GM21619 (cell line): ENCODE measurements around the gene ZBTB45.
"Not testable (repeated sequence)": the region's sequence is repeated elsewhere in the genome, so short reads cannot be mapped to it uniquely, and the experiment has no call there.

Experiments used
- ATAC-seq: cut with Tn5 transposase; IDR thresholded peaks from one replicate; pipeline ENCODE4 v1.9.1; 2021; ENCODE audit not compliant: unreplicated experiment

Gene ZBTB45

GRCh38 chr19:58539169-58539559 is 19.6 kb upstream of the ZBTB45 start:
- not testable (repeated sequence) for ATAC-seq

- no peak for ATAC-seq
These were observed 18.9 kb upstream of the ZBTB45 start for GRCh38 chr19:58538257-58539168.

DNA sequence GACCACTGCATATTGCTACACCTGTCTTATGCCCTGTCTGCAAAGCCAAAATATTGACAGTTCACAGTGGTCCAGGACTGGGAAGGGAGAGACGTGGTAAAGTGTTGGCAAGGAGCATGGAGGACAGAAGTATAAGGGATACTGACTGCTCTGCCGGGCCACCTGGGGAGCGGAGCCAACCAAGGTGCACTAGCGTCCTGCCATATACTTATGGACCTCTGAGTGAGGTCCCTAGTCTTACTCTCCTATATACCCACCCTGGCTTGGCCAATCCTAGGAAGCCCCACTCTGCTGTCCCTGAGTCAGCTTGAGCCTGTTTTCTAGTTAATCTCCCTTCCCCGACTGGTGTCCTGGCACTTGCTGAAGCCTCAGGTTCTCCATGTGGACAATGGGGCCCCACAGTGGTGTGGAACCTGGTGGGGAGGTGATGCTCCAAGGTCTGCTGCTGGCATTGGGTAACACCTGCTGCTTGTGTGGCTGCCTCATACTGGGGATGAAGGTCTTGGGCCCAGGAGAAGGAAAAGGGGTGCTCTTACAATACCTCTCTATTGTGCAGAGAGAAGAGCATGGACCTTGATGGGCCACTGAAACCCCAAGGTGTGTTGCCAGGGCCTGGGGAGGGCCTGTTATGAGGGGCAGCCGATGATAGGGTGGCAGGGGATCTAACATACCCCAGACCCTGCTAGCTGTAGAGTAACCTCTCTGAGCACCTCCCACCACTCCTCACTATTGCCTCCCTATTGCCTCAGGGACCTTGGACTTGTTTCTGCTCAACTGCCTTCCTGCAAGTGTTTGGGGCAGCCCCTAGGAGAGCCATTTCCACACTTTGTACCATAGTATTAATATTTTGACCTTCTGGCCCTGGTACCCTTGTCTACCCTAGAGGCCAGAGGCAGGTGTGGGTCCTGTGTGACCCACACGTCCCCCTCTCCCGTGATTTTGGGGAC is 17.5 kb upstream of the ZBTB45 start:
- no peak for ATAC-seq

DNA sequence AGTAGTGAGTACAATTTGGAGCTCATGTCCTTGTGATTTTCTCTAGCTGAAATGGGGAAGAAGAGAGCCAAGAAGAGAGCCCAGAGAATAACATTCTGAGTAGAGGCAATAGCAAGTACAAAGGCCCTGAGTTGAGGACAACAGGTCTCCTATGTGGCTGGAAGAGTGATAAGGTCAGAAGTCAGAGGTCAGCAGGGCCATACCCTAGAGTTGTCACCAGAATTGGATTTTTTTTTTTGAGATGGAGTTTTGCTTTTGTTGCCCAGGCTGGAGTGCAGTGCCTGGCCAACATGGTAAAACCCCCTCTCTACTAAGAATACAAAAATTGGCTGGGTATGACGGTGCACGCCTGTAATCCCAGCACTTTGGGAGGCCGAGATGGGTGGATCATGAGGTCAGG is 16.2 kb upstream of the ZBTB45 start:
- no peak for ATAC-seq

- no peak for ATAC-seq
These were observed 11.6 kb upstream of the ZBTB45 start for GRCh38 chr19:58531034-58531840.

GRCh38 chr19:58529405-58529804 is 9.8 kb upstream of the ZBTB45 start:
- no peak for ATAC-seq

DNA sequence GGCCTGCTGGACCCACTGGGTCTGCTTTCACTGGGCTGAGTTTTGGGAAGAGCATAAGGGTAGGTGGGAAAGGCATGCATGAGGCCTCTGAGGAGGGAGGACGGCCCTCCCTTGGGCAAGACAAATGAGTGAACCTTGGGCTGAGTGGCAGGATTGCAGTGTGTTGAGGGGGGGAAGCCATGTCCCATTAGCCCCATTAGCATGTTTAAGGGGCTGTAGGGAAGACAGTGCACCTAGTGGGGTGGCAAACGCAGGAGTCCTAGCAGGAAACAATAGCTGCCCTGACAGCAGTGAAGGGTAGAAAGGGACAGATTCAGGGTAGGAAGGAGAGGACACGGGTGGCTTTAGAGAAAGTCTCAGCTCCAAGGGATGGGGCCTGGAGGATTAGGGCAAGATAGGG is 3.1 kb upstream of the ZBTB45 start:
- no peak for ATAC-seq

DNA sequence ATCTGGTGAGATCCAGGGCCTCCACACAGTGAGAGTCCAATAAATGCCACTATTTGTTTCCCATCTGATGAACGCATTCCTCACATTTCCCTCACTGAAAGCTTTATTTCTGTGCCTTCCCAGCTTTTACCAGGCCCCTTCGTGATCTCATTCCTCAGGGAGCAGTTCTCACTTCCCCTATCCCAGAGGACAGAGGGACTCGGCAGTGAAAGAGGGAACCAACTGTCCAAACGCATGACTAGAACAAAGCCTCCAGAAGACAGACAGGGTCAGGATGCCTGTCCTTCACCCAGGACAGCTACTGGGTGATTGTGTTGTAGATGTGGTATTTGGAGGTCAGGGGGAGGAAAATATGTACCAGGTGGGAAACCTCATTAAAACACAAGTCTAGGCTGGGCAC is 2.0 kb upstream of the ZBTB45 start:
- no peak for ATAC-seq

- ATAC-seq = no peak
These were observed 618 bp upstream of the ZBTB45 start for GRCh38 chr19:58520257-58520599.

DNA sequence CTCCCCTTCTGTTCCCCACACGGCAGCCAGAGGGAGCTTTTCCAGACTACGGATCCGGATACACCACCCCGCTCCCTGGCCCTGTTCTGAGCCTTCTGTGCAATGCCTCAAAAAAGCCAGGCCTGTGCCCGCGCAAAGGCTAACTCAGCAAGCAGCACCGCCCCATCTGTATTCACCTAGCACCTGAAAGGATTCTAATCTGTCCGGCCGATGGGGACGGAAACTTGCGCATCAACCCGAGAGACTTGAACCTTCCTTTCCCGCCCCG is 589 bp downstream of the ZBTB45 start:
- peak; percentile 6 for ATAC-seq

- ATAC-seq = no peak
These were observed 1.1 kb downstream of the ZBTB45 start for GRCh38 chr19:58518256-58519086.

- ATAC-seq = no peak
These were observed 2.4 kb downstream of the ZBTB45 start for GRCh38 chr19:58516964-58517833.

- no peak for ATAC-seq
These were observed 3.3 kb downstream of the ZBTB45 start for GRCh38 chr19:58516246-58516836.

GRCh38 chr19:58515259-58515658 is 4.4 kb downstream of the ZBTB45 start:
- ATAC-seq = no peak

DNA sequence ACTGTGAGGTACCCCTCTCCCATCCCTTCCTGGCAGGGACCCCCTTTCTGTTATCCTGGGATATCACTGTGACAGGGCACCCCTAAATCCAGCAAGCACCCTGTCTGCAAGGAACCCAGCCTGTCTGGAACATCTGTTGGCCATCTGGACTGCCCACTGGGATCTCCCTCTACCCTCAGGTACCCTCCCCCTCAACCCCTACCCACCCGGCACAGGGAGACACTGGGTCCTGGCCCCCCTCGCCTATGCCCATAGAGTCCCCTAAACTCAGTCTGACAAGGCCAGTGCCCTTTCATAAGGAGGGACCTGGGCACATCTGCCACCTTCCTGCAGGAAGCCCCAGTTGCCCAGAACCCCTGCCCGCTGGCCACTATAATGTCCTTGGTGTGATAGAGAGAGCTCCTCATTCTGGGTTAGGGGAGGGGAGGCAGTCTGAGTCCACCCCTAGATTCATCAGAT is 5.0 kb downstream of the ZBTB45 start:
- no peak for ATAC-seq

GRCh38 chr19:58513694-58514563 is 5.7 kb downstream of the ZBTB45 start:
- ATAC-seq = peak; percentile 54

GRCh38 chr19:58513213-58513693 is 6.4 kb downstream of the ZBTB45 start:
- ATAC-seq = no peak
